IMR-90 (cell line): ENCODE results near the gene EFCAB10. TPM values are rescaled to one million over a fixed set of nuclear protein-coding genes. Genes with fewer than 3 reads are reported as not detected.

ENCODE experiments used
- ATAC-seq: fragments of 200-7000 bp; cut with Tn5 transposase; 2 replicates; pipeline ENCODE4 v1.9.1; 2020; ENCODE audit warnings: low read depth, mild to moderate bottlenecking, moderate library complexity
- BruUV-seq: library from RNA; stranded (reverse); fragments of 400-500 nt; replicated peaks from 2 replicates; lab custom pipeline; 2021; lab: Mats Ljungman, UMichigan
- CTCF ChIA-PET: fragments of 300-600 bp; formaldehyde crosslinking; extraction: SDS; loops from one replicate; lab custom pipeline; 2021; ENCODE audit warnings: antibody characterized with exemption; lab: Yijun Ruan, JAX
- POLR2A ChIA-PET: fragments of 300-600 bp; sonication (Branson Sonifier 250); formaldehyde crosslinking; loops from one replicate; lab custom pipeline; 2022; ENCODE audit warnings: antibody characterized with exemption; ENCODE audit not compliant: unreplicated experiment; lab: Charles Lee
- DNase-seq: peaks from one replicate; pipeline ENCODE4 v3.0.0; 2013
- H2AFZ ChIP-seq: replicated peaks from 2 replicates; pipeline ENCODE3; 2013; ENCODE audit warnings: low read length, mild to moderate bottlenecking; ENCODE audit not compliant: poor library complexity
- H2AK5ac ChIP-seq: 2 replicates; pipeline ENCODE4 v1.6.1; 2013; ENCODE audit warnings: low read depth, low read length, inconsistent platforms
- H2AK9ac ChIP-seq: replicated peaks from 2 replicates; pipeline ENCODE3; 2013; ENCODE audit warnings: mild to moderate bottlenecking, low read depth, low read length, moderate library complexity; ENCODE audit not compliant: poor library complexity
- H2BK120ac ChIP-seq: 2 replicates; pipeline ENCODE4 v1.6.1; 2013; ENCODE audit warnings: low read depth, low read length, inconsistent platforms
- H2BK15ac ChIP-seq: 3 replicates; pipeline ENCODE4 v1.6.1; 2013; ENCODE audit warnings: low read depth, low read length, inconsistent platforms
- H2BK20ac ChIP-seq: 2 replicates; pipeline ENCODE4 v1.6.1; 2013; ENCODE audit warnings: low read depth, mild to moderate bottlenecking, inconsistent platforms, low read length, moderate library complexity
- H2BK5ac ChIP-seq: 2 replicates; pipeline ENCODE4 v1.6.1; 2013; ENCODE audit warnings: mild to moderate bottlenecking, low read depth, low read length, inconsistent platforms; ENCODE audit not compliant: poor library complexity, severe bottlenecking
- H3K14ac ChIP-seq: replicated peaks from 2 replicates; pipeline ENCODE4 v1.6.1; 2013; ENCODE audit warnings: low read depth, low read length, inconsistent platforms
- H3K18ac ChIP-seq: 2 replicates; pipeline ENCODE4 v1.6.1; 2013; ENCODE audit warnings: low read depth, low read length, control low read depth
- H3K23ac ChIP-seq: 2 replicates; pipeline ENCODE4 v1.6.1; 2013; ENCODE audit warnings: low read depth, low read length, inconsistent platforms
- H3K27ac ChIP-seq: 2 replicates; pipeline ENCODE4 v1.5.1; 2013; ENCODE audit warnings: mild to moderate bottlenecking, control low read depth, low read length; ENCODE audit not compliant: insufficient read depth
- H3K27me3 ChIP-seq: 2 replicates; pipeline ENCODE4 v1.6.1; 2013; ENCODE audit warnings: low read length; ENCODE audit not compliant: control insufficient read depth, insufficient read depth
- H3K36me3 ChIP-seq: 2 replicates; pipeline ENCODE4 v1.6.1; 2013; ENCODE audit warnings: low read length, mixed read lengths; ENCODE audit not compliant: control insufficient read depth, insufficient read depth
- H3K4ac ChIP-seq: 2 replicates; pipeline ENCODE4 v1.6.1; 2013; ENCODE audit warnings: low read depth, low read length, inconsistent platforms
- H3K4me1 ChIP-seq: 2 replicates; pipeline ENCODE4 v1.6.1; 2013; ENCODE audit warnings: low read length, mixed read lengths; ENCODE audit not compliant: control insufficient read depth, insufficient read depth
- H3K4me2 ChIP-seq: 2 replicates; pipeline ENCODE4 v1.6.1; 2013; ENCODE audit warnings: low read depth, mild to moderate bottlenecking, control low read depth, low read length, moderate library complexity
- H3K4me3 ChIP-seq: 2 replicates; pipeline ENCODE4 v1.5.1; 2013; ENCODE audit warnings: low read depth, mild to moderate bottlenecking, control low read depth, low read length, moderate library complexity; ENCODE audit not compliant: insufficient read depth
- H3K56ac ChIP-seq: 2 replicates; pipeline ENCODE4 v1.6.1; 2013; ENCODE audit warnings: low read length, inconsistent platforms; ENCODE audit not compliant: insufficient read depth; ENCODE audit errors: extremely low read depth
- H3K79me1 ChIP-seq, 2 experiments: 2 replicates each; pipeline ENCODE4 v1.6.1; 2013; ENCODE audit warnings: low read length in 2 of 2, inconsistent platforms in 1 of 2, low read depth in 1 of 2
- H3K9ac ChIP-seq: 2 replicates; pipeline ENCODE4 v1.6.1; 2013; ENCODE audit warnings: low read depth, low read length, control low read depth
- H3K9me1 ChIP-seq: 2 replicates; pipeline ENCODE4 v1.6.1; 2013; ENCODE audit warnings: low read length, inconsistent platforms; ENCODE audit not compliant: insufficient read depth
- H3K9me3 ChIP-seq: 2 replicates; pipeline ENCODE4 v1.6.1; 2013; ENCODE audit warnings: low read length; ENCODE audit not compliant: control insufficient read depth, insufficient read depth
- H4K20me1 ChIP-seq: 2 replicates; pipeline ENCODE4 v1.6.1; 2013; ENCODE audit warnings: low read length, inconsistent platforms; ENCODE audit not compliant: insufficient read depth
- H4K5ac ChIP-seq: 2 replicates; pipeline ENCODE4 v1.6.1; 2013; ENCODE audit warnings: mild to moderate bottlenecking, low read depth, low read length, control low read depth
- H4K8ac ChIP-seq, 2 experiments: 2 replicates each; pipeline ENCODE4 v1.6.1; 2013; ENCODE audit warnings: low read depth in 2 of 2, low read length in 2 of 2, control low read depth in 1 of 2, inconsistent platforms in 1 of 2
- H4K91ac ChIP-seq: 2 replicates; pipeline ENCODE4 v1.6.1; 2013; ENCODE audit warnings: low read depth, low read length, inconsistent platforms; ENCODE audit not compliant: insufficient read depth
- BHLHE40 ChIP-seq: fragments of 150-350 bp; IDR thresholded peaks from 2 replicates; pipeline ENCODE4 v1.6.1; 2016; ENCODE audit warnings: mild to moderate bottlenecking, low read depth, low read length
- CEBPB ChIP-seq: IDR thresholded peaks from 2 replicates; pipeline ENCODE4 v1.6.1; 2012; ENCODE audit warnings: low read depth, low read length, improper control_type of control experiment
- CHD1 ChIP-seq: IDR thresholded peaks from 2 replicates; pipeline ENCODE4 v1.6.1; 2012; ENCODE audit warnings: low read depth, low read length, improper control_type of control experiment
- CTCF ChIP-seq: conservative IDR thresholded peaks from 2 replicates; pipeline ENCODE4 v1.5.1; 2012; ENCODE audit warnings: mild to moderate bottlenecking, low read depth, low read length, improper control_type of control experiment
- ELK1 ChIP-seq: fragments of 150-350 bp; IDR thresholded peaks from 2 replicates; pipeline ENCODE4 v1.6.1; 2016; ENCODE audit warnings: low read depth, mild to moderate bottlenecking, low read length, moderate library complexity, borderline replicate concordance
- FOS ChIP-seq: fragments of 150-350 bp; IDR thresholded peaks from 2 replicates; pipeline ENCODE4 v1.6.1; 2016; ENCODE audit warnings: low read depth, low read length
- MAFK ChIP-seq: IDR thresholded peaks from 2 replicates; pipeline ENCODE4 v1.6.1; 2012; ENCODE audit warnings: low read depth, low read length, improper control_type of control experiment
- MAZ ChIP-seq: IDR thresholded peaks from 2 replicates; pipeline ENCODE4 v1.6.1; 2012; ENCODE audit warnings: low read depth, mild to moderate bottlenecking, low read length, improper control_type of control experiment, moderate library complexity, borderline replicate concordance
- MXI1 ChIP-seq: IDR thresholded peaks from 2 replicates; pipeline ENCODE4 v1.6.1; 2012; ENCODE audit warnings: low read depth, mild to moderate bottlenecking, low read length, moderate library complexity, borderline replicate concordance
- NFE2L2 ChIP-seq: fragments of 150-350 bp; IDR thresholded peaks from 2 replicates; pipeline ENCODE4 v1.6.1; 2016; ENCODE audit warnings: low read depth, mild to moderate bottlenecking, low read length
- POLR2A ChIP-seq: IDR thresholded peaks from 2 replicates; pipeline ENCODE4 v1.6.1; 2012; ENCODE audit warnings: mild to moderate bottlenecking, low read depth, low read length
- RAD21 ChIP-seq: IDR thresholded peaks from 2 replicates; pipeline ENCODE4 v1.6.1; 2012; ENCODE audit warnings: low read length, improper control_type of control experiment
- RCOR1 ChIP-seq: IDR thresholded peaks from 2 replicates; pipeline ENCODE4 v1.6.1; 2012; ENCODE audit warnings: mild to moderate bottlenecking, low read length, improper control_type of control experiment; ENCODE audit not compliant: insufficient replicate concordance
- RFX5 ChIP-seq: IDR thresholded peaks from 2 replicates; pipeline ENCODE4 v1.8.0; 2012; ENCODE audit warnings: low read depth, mild to moderate bottlenecking, low read length, moderate library complexity
- SMC3 ChIP-seq: fragments of 150-350 bp; IDR thresholded peaks from 2 replicates; pipeline ENCODE4 v1.6.1; 2016; ENCODE audit warnings: low read depth, mild to moderate bottlenecking, antibody characterized with exemption, low read length, moderate library complexity
- WGBS, 2 experiments: methylation state at CpG; one replicate each; pipeline versions ENCODE4 v1.1.5 to v1.1.7; 2013; ENCODE audit warnings: missing lambda C conversion rate in 2 of 2; ENCODE audit not compliant: insufficient read length in 1 of 2; ENCODE audit errors: extremely low coverage in 2 of 2; 5-methylcytosine and 5-hydroxymethylcytosine counted together
- dilution Hi-C: fragments of 300-500 bp; cut with HindIII; formaldehyde crosslinking; loops from one replicate; pipeline ENCODE4 v1.14.3; 2018; ENCODE audit warnings: low sequenced_read_pairs; ENCODE audit not compliant: unreplicated experiment
- in situ Hi-C: fragments of 300-500 bp; cut with MboI; formaldehyde crosslinking; loops from 3 replicates; pipeline ENCODE4 v1.14.3; 2019; ENCODE audit warnings: low sequenced_read_pairs, inconsistent platforms, mixed read lengths
- intact Hi-C: fragments of 100-400 bp; cut with micrococcal nuclease; formaldehyde crosslinking; loops from 2 replicates; pipeline ENCODE4 v1.10.0; 2022
- polyA plus RNA-seq, 3 experiments: library from polyadenylated mRNA; depleted of rRNA; stranded (reverse); fragments of >200 nt; gene quantifications; 2 replicates each; pipeline ENCODE4 v1.2.3, GENCODE V29; 2012; ENCODE audit warnings: low replicate concordance in 1 of 3
- total RNA-seq: library from RNA; depleted of rRNA; stranded (reverse); fragments of >200 nt; gene quantifications from 2 replicates; pipeline ENCODE4 v1.2.3, GENCODE V29; 2012
- TF ChIP-seq, protein P1 (sequence below): fragments of 150-350 bp; IDR thresholded peaks from 2 replicates; pipeline ENCODE4 v1.6.1; 2017; ENCODE audit warnings: mild to moderate bottlenecking, antibody characterized with exemption, low read length, low read depth

The EFCAB10 gene
- total and polyA plus RNA-seq, 2 of the 4 experiments (the other 2 are of a cell fraction): not detected

- no peak for ATAC-seq
- H3K18ac ChIP-seq: no peak overlapping the region
- WGBS, 2 experiments: 98% methylated on average over 12 of the region's 20 CpGs; no CpG with 5 or more reads in 1 of the 2 experiments
- DNase-seq: no peak
- no peak overlapping the region for H2BK15ac ChIP-seq
- H3K79me1 ChIP-seq: peaks cover 13 to 26% of the 10 kb centered on the region in 2 experiments
- H4K91ac ChIP-seq: no peak overlapping the region
- H3K9me3 ChIP-seq: no peaks in the 10 kb centered on the region
- intact Hi-C loops: no loop called here
- H2BK5ac ChIP-seq: no peak overlapping the region
- no peak overlapping the region for H2AFZ ChIP-seq
- no peak overlapping the region for H3K23ac ChIP-seq
- no peak overlapping the region for H3K4me2 ChIP-seq
- no peaks in the 10 kb centered on the region for H4K20me1 ChIP-seq
- CTCF ChIA-PET: no interaction called here
- POLR2A ChIA-PET: no interaction called here
- H2BK120ac ChIP-seq: no peak overlapping the region
- H4K5ac ChIP-seq: no peak overlapping the region
- no TSS peak for BruUV-seq
- no peak overlapping the region for H2AK5ac ChIP-seq
- peaks cover 2% of the 10 kb centered on the region; the same call in 1 of the 2 replicates for H3K4me1 ChIP-seq
- no peak overlapping the region for H3K4me3 ChIP-seq
- H3K4ac ChIP-seq: no peak overlapping the region
- H2BK20ac ChIP-seq: no peak overlapping the region
- in situ Hi-C loops: no loop called here
- H3K27me3 ChIP-seq: no peaks in the 10 kb centered on the region
- no peak overlapping the region for H3K9ac ChIP-seq
- no peak overlapping the region for H3K27ac ChIP-seq
- H3K14ac ChIP-seq: no peak overlapping the region
- dilution Hi-C loops: no loop called here
- H4K8ac ChIP-seq: no peak overlapping the region
- H3K36me3 ChIP-seq: peaks cover 3% of the 10 kb centered on the region
- H3K56ac ChIP-seq: no peak overlapping the region
- no peak overlapping the region for H2AK9ac ChIP-seq
- no peak for TF ChIP-seq MXI1
- TF ChIP-seq, protein P1, sequence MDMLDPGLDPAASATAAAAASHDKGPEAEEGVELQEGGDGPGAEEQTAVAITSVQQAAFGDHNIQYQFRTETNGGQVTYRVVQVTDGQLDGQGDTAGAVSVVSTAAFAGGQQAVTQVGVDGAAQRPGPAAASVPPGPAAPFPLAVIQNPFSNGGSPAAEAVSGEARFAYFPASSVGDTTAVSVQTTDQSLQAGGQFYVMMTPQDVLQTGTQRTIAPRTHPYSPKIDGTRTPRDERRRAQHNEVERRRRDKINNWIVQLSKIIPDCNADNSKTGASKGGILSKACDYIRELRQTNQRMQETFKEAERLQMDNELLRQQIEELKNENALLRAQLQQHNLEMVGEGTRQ: no peak
- no peak for TF ChIP-seq ELK1
- no peak for TF ChIP-seq MAFK
- no peak for TF ChIP-seq MAZ
- TF ChIP-seq RFX5: no peak
- TF ChIP-seq CTCF: no peak
- TF ChIP-seq NFE2L2: no peak
- no peak for TF ChIP-seq CEBPB
- no peak for TF ChIP-seq POLR2A
- no peak for TF ChIP-seq BHLHE40
- no peak for TF ChIP-seq RCOR1
- no peak for TF ChIP-seq RAD21
- no peak for TF ChIP-seq FOS
- TF ChIP-seq CHD1: no peak
- no peak for TF ChIP-seq SMC3
- peaks cover 8% of the 10 kb centered on the region for H3K9me1 ChIP-seq
Observed at GRCh38 chr7:105530546-105530945, 50.7 kb downstream of the EFCAB10 start.
